Measurements from ENCODE around the gene SCAMP2. TPM values are rescaled to one million over a fixed set of nuclear protein-coding genes. Genes with fewer than 3 reads are reported as not detected.

The SCAMP2 gene
- total RNA-seq, 1 donor from 2014 or later, result 93.4 TPM

GRCh38 chr15:74831813-74832495, 41.2 kb downstream of the SCAMP2 start:
- Histone ChIP-seq H3K27me3 (ENCODE audit: control insufficient read depth, insufficient read depth, low read length) (peaks cover 18% of the 10 kb centered on the region), H3K4me3 (ENCODE audit: low read depth, low read length) (no peak overlapping the region), H3K36me3 (ENCODE audit: control insufficient read depth, insufficient read depth, low read length) (no peaks in the 10 kb centered on the region)
- no peak for TF ChIP-seq CTCF (IDR thresholded peaks at IDR 0.05; ENCODE audit: insufficient read depth, low read length, poor library complexity, severe bottlenecking)
- DNase-seq (ENCODE audit: low read depth), result no peak

- DNase-seq (ENCODE audit: low read depth), result no peak
- Histone ChIP-seq H3K4me3 (ENCODE audit: low read depth, low read length) (no peak overlapping the region), H3K27me3 (ENCODE audit: control insufficient read depth, insufficient read depth, low read length) (peaks cover 28% of the 10 kb centered on the region), H3K36me3 (ENCODE audit: control insufficient read depth, insufficient read depth, low read length) (no peaks in the 10 kb centered on the region)
- TF ChIP-seq CTCF (IDR thresholded peaks at IDR 0.05; ENCODE audit: insufficient read depth, low read length, poor library complexity, severe bottlenecking), result no peak
These were observed 42.3 kb downstream of the SCAMP2 start for GRCh38 chr15:74830868-74831267.

GRCh38 chr15:74829991-74830390, 43.2 kb downstream of the SCAMP2 start:
- TF ChIP-seq CTCF (IDR thresholded peaks at IDR 0.05; ENCODE audit: insufficient read depth, low read length, poor library complexity, severe bottlenecking), result no peak
- Histone ChIP-seq H3K27me3 (ENCODE audit: control insufficient read depth, insufficient read depth, low read length) (peaks cover 37% of the 10 kb centered on the region), H3K4me3 (ENCODE audit: low read depth, low read length) (no peak overlapping the region), H3K36me3 (ENCODE audit: control insufficient read depth, insufficient read depth, low read length) (no peaks in the 10 kb centered on the region)
- DNase-seq (ENCODE audit: low read depth), result no peak

GRCh38 chr15:74829486-74829885, 43.7 kb downstream of the SCAMP2 start:
- Histone ChIP-seq H3K4me3 (ENCODE audit: low read depth, low read length) (no peak overlapping the region), H3K27me3 (ENCODE audit: control insufficient read depth, insufficient read depth, low read length) (peaks cover 41% of the 10 kb centered on the region), H3K36me3 (ENCODE audit: control insufficient read depth, insufficient read depth, low read length) (no peaks in the 10 kb centered on the region)
- DNase-seq (ENCODE audit: low read depth), result no peak
- no peak for TF ChIP-seq CTCF (IDR thresholded peaks at IDR 0.05; ENCODE audit: insufficient read depth, low read length, poor library complexity, severe bottlenecking)

- DNase-seq (ENCODE audit: low read depth), result no peak
These were observed 44.3 kb downstream of the SCAMP2 start for GRCh38 chr15:74828835-74829234.

More at GRCh38 chr15:74828835-74829234, 44.3 kb downstream of the SCAMP2 start:
- H3K27me3 ChIP-seq (ENCODE audit: control insufficient read depth, insufficient read depth, low read length), result peaks cover 43% of the 10 kb centered on the region
- no peak overlapping the region for H3K4me3 ChIP-seq (ENCODE audit: low read depth, low read length)
- no peak for TF ChIP-seq CTCF (IDR thresholded peaks at IDR 0.05; ENCODE audit: insufficient read depth, low read length, poor library complexity, severe bottlenecking)
- no peaks in the 10 kb centered on the region for H3K36me3 ChIP-seq (ENCODE audit: control insufficient read depth, insufficient read depth, low read length)

Measured in kidney epithelial cell (primary cell).